Liver (tissue), 3 donors: ENCODE data around the gene GNA14.

Experiments used
- FOXA1 ChIP-seq: IDR thresholded peaks from 2 replicates; pipeline ENCODE4 v1.6.1; 2016; ENCODE audit warnings: antibody characterized with exemption
- GABPA ChIP-seq, 2 donors: IDR thresholded peaks in 1 of 2; conservative IDR thresholded peaks in 1 of 2; 2 replicates each; pipeline ENCODE4 v1.6.1; 2016; ENCODE audit warnings: antibody characterized with exemption in 2 of 2, mild to moderate bottlenecking in 1 of 2, moderate library complexity in 1 of 2
- HNF4A ChIP-seq, 2 donors: conservative IDR thresholded peaks; 2 replicates each; pipeline ENCODE4 v1.6.1; 2016; ENCODE audit warnings: antibody characterized with exemption in 2 of 2, mild to moderate bottlenecking in 2 of 2
- HNF4G ChIP-seq: IDR thresholded peaks from 2 replicates; pipeline ENCODE4 v1.6.1; 2016; ENCODE audit warnings: antibody characterized with exemption
- JUND ChIP-seq, 2 donors: IDR thresholded peaks; 2 replicates each; pipeline ENCODE4 v1.6.1; 2016; ENCODE audit warnings: antibody characterized with exemption in 2 of 2
- RAD21 ChIP-seq, 2 donors: IDR thresholded peaks; 2 replicates each; pipeline ENCODE4 v1.6.1; 2016; ENCODE audit warnings: antibody characterized with exemption in 2 of 2, mild to moderate bottlenecking in 2 of 2
- TAF1 ChIP-seq: conservative IDR thresholded peaks from 2 replicates; pipeline ENCODE4 v1.6.1; 2016; ENCODE audit warnings: antibody characterized with exemption, mild to moderate bottlenecking
- TF ChIP-seq, protein P1 (sequence below): fragments of 150-350 bp; IDR thresholded peaks from 2 replicates; pipeline ENCODE4 v1.5.1; 2017; ENCODE audit warnings: improper control_type of control experiment, low read depth, low read length; ENCODE audit not compliant: missing input control
- TF ChIP-seq, protein P2 (sequence below): IDR thresholded peaks from 2 replicates; pipeline ENCODE4 v1.6.1; 2016; ENCODE audit warnings: antibody characterized with exemption
- TF ChIP-seq, protein P3 (sequence below): IDR thresholded peaks from 2 replicates; pipeline ENCODE4 v1.6.1; 2016; ENCODE audit warnings: antibody characterized with exemption
- TF ChIP-seq, protein P4 (sequence below): IDR thresholded peaks from 2 replicates; pipeline ENCODE4 v1.6.1; 2016; ENCODE audit warnings: antibody characterized with exemption, mild to moderate bottlenecking
- donor health status: healthy.
- donor health status: healthy.

DNA sequence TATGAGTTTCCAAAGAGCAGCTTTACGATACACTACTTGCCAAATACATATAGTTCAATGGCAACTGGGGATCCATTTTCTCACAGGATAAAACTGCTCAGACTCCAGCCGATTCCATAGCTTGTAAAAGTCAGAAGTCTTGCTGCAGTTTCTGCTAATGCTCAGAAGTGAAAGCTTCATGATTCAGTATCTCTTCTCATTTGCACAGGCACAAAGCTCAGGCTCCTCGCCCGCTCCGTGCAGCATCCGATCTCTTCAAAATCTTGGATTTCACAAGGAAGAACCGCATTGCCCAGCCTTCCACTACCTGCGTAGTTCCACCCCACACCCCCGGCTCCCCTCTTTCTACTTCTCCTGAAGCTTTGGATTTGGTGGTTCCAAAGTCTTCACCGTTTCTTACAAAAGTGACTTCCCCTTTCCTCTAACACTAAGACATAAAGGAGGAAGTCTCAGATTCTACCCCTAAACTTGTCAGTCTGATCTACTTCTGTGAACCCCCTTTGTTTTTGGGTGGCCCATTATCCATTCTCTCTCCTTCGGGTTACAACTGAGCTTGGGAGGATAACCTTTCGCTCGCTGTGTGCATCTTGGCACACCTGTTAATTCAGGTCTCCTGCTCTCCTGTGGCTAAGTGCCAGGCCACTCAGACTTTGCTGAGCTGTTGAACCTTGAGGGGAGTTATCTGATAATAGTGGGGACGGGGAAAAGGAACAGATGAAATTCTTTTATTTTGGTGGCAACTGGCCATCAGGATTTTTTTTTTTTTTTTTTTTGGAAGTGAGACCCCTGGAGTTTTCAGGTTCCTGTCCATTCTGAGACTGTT lies 194.1 kb downstream of the GNA14 start:
- no peak for TF ChIP-seq GABPA (IDR thresholded peaks at IDR 0.05 in 1 of 2, conservative IDR thresholded peaks at IDR 0.05 in 1 of 2)
- TF ChIP-seq, protein P1, sequence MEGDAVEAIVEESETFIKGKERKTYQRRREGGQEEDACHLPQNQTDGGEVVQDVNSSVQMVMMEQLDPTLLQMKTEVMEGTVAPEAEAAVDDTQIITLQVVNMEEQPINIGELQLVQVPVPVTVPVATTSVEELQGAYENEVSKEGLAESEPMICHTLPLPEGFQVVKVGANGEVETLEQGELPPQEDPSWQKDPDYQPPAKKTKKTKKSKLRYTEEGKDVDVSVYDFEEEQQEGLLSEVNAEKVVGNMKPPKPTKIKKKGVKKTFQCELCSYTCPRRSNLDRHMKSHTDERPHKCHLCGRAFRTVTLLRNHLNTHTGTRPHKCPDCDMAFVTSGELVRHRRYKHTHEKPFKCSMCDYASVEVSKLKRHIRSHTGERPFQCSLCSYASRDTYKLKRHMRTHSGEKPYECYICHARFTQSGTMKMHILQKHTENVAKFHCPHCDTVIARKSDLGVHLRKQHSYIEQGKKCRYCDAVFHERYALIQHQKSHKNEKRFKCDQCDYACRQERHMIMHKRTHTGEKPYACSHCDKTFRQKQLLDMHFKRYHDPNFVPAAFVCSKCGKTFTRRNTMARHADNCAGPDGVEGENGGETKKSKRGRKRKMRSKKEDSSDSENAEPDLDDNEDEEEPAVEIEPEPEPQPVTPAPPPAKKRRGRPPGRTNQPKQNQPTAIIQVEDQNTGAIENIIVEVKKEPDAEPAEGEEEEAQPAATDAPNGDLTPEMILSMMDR: no peak
- no peak for TF ChIP-seq HNF4G
- TF ChIP-seq RAD21 (IDR thresholded peaks at IDR 0.05): no peak
- TF ChIP-seq JUND (IDR thresholded peaks at IDR 0.05): no peak
- TF ChIP-seq, protein P2, sequence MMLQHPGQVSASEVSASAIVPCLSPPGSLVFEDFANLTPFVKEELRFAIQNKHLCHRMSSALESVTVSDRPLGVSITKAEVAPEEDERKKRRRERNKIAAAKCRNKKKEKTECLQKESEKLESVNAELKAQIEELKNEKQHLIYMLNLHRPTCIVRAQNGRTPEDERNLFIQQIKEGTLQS: no peak
- no peak for TF ChIP-seq HNF4A (conservative IDR thresholded peaks at IDR 0.05)
- TF ChIP-seq, protein P3, sequence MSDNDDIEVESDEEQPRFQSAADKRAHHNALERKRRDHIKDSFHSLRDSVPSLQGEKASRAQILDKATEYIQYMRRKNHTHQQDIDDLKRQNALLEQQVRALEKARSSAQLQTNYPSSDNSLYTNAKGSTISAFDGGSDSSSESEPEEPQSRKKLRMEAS: no peak
- TF ChIP-seq, protein P4, sequence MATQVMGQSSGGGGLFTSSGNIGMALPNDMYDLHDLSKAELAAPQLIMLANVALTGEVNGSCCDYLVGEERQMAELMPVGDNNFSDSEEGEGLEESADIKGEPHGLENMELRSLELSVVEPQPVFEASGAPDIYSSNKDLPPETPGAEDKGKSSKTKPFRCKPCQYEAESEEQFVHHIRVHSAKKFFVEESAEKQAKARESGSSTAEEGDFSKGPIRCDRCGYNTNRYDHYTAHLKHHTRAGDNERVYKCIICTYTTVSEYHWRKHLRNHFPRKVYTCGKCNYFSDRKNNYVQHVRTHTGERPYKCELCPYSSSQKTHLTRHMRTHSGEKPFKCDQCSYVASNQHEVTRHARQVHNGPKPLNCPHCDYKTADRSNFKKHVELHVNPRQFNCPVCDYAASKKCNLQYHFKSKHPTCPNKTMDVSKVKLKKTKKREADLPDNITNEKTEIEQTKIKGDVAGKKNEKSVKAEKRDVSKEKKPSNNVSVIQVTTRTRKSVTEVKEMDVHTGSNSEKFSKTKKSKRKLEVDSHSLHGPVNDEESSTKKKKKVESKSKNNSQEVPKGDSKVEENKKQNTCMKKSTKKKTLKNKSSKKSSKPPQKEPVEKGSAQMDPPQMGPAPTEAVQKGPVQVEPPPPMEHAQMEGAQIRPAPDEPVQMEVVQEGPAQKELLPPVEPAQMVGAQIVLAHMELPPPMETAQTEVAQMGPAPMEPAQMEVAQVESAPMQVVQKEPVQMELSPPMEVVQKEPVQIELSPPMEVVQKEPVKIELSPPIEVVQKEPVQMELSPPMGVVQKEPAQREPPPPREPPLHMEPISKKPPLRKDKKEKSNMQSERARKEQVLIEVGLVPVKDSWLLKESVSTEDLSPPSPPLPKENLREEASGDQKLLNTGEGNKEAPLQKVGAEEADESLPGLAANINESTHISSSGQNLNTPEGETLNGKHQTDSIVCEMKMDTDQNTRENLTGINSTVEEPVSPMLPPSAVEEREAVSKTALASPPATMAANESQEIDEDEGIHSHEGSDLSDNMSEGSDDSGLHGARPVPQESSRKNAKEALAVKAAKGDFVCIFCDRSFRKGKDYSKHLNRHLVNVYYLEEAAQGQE: no peak
- TF ChIP-seq TAF1: no peak
- TF ChIP-seq FOXA1: no peak
